ENCODE data around the gene FAM120B.

The FAM120B gene

DNA sequence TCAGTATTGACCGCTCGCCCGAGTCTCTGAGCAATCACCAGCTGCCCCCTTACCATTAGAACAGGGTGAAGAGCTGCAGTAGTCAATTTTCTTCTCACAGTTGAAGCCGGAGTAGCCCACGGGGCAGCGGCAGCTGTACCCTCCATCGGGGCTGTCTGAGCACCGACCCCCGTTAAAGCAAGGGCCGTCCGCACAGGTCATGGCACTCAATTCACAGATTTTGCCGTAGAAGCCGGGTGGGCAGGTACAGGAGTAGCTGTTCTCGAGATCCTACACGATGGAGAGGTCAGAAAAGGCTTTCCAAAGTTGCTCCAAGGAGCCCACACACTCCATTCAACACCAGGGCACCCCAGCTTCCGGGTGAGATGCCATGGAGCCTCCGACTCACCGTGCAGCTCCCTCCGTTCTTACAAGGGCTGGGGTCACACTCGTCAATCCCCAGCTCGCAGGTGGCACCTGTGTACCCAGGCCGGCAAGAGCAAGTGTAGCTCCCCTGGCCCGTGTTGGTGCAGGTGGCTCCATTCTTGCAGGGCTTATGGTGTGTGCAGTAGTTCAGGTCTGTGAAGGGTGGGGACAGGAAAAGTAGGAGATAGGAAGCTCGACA is 21.6 kb upstream of the FAM120B start:
- Histone ChIP-seq H3K9ac (ENCODE audit: low read length) (no peak overlapping the region), H3K79me2 (ENCODE audit: low read length) (no peaks in the 10 kb centered on the region), H3K4me2 (ENCODE audit: low read length) (no peak overlapping the region), H3K4me1 (ENCODE audit: low read length) (no peaks in the 10 kb centered on the region), H3K27ac (ENCODE audit: low read length) (no peak overlapping the region), H4K20me1 (ENCODE audit: insufficient read depth, low read length) (no peaks in the 10 kb centered on the region), H3K4me3 (ENCODE audit: low read length) (no peak overlapping the region), H2AFZ (ENCODE audit: low read depth, low read length) (no peak overlapping the region), H3K36me3 (replicated peaks; ENCODE audit: low read depth, low read length) (no peaks in the 10 kb centered on the region), H3K27me3 (ENCODE audit: low read depth, low read length) (no peaks in the 10 kb centered on the region), H3K9me3 (ENCODE audit: insufficient read depth, low read length) (no peaks in the 10 kb centered on the region)
- TF ChIP-seq EZH2phosphoT487 (IDR thresholded peaks at IDR 0.05; ENCODE audit: low read depth), result no peak
- TF ChIP-seq, protein P1, sequence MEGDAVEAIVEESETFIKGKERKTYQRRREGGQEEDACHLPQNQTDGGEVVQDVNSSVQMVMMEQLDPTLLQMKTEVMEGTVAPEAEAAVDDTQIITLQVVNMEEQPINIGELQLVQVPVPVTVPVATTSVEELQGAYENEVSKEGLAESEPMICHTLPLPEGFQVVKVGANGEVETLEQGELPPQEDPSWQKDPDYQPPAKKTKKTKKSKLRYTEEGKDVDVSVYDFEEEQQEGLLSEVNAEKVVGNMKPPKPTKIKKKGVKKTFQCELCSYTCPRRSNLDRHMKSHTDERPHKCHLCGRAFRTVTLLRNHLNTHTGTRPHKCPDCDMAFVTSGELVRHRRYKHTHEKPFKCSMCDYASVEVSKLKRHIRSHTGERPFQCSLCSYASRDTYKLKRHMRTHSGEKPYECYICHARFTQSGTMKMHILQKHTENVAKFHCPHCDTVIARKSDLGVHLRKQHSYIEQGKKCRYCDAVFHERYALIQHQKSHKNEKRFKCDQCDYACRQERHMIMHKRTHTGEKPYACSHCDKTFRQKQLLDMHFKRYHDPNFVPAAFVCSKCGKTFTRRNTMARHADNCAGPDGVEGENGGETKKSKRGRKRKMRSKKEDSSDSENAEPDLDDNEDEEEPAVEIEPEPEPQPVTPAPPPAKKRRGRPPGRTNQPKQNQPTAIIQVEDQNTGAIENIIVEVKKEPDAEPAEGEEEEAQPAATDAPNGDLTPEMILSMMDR (IDR thresholded peaks at IDR 0.05; ENCODE audit: low read depth, low read length), result no peak

DNA sequence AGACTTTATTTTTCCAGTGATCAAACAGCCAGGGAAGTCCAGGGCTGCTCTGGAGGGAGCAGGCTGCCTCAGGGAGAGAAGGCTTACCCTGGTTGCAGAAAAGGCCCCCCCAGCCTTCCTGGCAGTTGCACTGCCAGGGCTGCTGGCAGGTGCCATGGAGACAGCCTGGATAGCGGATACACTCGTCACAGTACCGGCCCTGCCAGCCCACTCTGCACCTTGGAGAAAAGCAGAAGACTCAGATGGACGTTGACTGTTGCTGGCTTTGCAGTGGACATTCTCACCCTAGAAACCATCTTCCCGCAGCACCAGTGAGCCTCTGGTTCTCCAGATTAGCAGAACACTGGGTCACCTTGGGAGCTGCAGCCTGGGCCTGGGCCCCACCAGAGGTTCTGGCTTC is 21.1 kb upstream of the FAM120B start:
- Histone ChIP-seq H3K9ac (ENCODE audit: low read length) (no peak overlapping the region), H3K9me3 (ENCODE audit: insufficient read depth, low read length) (no peaks in the 10 kb centered on the region), H3K4me3 (ENCODE audit: low read length) (no peak overlapping the region), H3K27ac (ENCODE audit: low read length) (no peak overlapping the region), H4K20me1 (ENCODE audit: insufficient read depth, low read length) (no peaks in the 10 kb centered on the region), H2AFZ (ENCODE audit: low read depth, low read length) (no peak overlapping the region), H3K27me3 (ENCODE audit: low read depth, low read length) (no peaks in the 10 kb centered on the region), H3K4me2 (ENCODE audit: low read length) (no peak overlapping the region), H3K4me1 (ENCODE audit: low read length) (no peaks in the 10 kb centered on the region), H3K36me3 (replicated peaks; ENCODE audit: low read depth, low read length) (no peaks in the 10 kb centered on the region), H3K79me2 (ENCODE audit: low read length) (no peaks in the 10 kb centered on the region)
- TF ChIP-seq EZH2phosphoT487 (IDR thresholded peaks at IDR 0.05; ENCODE audit: low read depth), result no peak
- TF ChIP-seq, protein P1 (IDR thresholded peaks at IDR 0.05; ENCODE audit: low read depth, low read length), result no peak

DNA sequence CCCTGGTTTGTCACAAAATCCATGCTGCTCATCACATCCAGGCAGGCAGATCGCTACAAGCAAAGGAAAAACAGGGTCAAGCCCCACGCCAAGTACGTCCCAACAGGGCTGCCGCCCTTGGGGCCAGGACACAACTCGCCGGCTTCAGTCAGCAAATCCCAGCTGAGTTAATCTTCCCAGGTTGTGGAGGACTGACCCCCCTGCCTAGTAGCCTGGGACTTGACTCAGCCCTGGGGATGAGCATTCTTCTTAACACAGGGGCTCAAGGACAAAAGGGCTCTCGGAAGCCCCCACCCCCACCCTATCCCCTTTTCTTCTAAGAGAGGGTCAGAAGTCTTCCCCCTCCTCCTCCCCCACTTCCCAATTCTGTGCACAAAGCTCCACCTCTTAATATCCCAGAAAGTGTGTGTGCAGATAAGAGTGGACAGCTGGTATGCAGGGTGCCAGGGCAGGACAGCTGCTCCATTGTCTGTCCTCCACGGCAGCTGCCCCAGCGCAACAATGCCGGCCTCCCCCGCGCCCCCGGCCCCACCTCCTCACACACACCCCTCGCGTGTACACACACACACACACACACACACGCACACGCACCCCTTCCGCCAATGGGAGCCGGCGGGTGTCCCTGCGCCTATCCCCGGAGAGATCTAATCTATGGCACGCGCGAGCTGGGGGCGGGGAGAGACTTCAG is 20.2 kb upstream of the FAM120B start:
- Histone ChIP-seq H2AFZ (ENCODE audit: low read depth, low read length) (no peak overlapping the region), H3K27me3 (ENCODE audit: low read depth, low read length) (no peaks in the 10 kb centered on the region), H4K20me1 (ENCODE audit: insufficient read depth, low read length) (no peaks in the 10 kb centered on the region), H3K9ac (ENCODE audit: low read length) (no peak overlapping the region), H3K4me1 (ENCODE audit: low read length) (no peaks in the 10 kb centered on the region), H3K4me3 (ENCODE audit: low read length) (no peak overlapping the region), H3K4me2 (ENCODE audit: low read length) (no peak overlapping the region), H3K36me3 (replicated peaks; ENCODE audit: low read depth, low read length) (no peaks in the 10 kb centered on the region), H3K9me3 (ENCODE audit: insufficient read depth, low read length) (no peaks in the 10 kb centered on the region), H3K79me2 (ENCODE audit: low read length) (no peaks in the 10 kb centered on the region), H3K27ac (ENCODE audit: low read length) (no peak overlapping the region)
- TF ChIP-seq EZH2phosphoT487 (IDR thresholded peaks at IDR 0.05; ENCODE audit: low read depth), result no peak
- TF ChIP-seq, protein P1 (IDR thresholded peaks at IDR 0.05; ENCODE audit: low read depth, low read length), result no peak

DNA sequence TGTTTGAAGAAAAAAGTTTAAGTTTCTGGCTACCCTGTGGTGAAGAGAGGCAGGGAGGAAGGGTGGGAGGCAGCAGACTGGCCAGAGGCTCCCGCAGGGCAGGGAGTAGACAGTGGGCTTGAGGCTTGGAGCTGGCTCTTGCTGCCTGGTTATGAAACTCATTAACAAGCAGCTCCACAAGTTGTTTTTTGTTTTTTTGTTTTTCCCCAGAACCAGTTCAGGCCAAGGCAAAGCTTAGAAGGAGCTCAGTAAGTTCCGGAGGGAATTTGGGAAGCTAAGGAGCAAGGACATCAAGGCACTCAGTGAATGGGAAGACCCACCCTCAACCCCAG is 19.7 kb upstream of the FAM120B start:
- Histone ChIP-seq H3K79me2 (ENCODE audit: low read length) (no peaks in the 10 kb centered on the region), H3K27me3 (ENCODE audit: low read depth, low read length) (no peaks in the 10 kb centered on the region), H3K27ac (ENCODE audit: low read length) (no peak overlapping the region), H3K9ac (ENCODE audit: low read length) (no peak overlapping the region), H3K4me3 (ENCODE audit: low read length) (no peak overlapping the region), H3K4me2 (ENCODE audit: low read length) (no peak overlapping the region), H4K20me1 (ENCODE audit: insufficient read depth, low read length) (no peaks in the 10 kb centered on the region), H3K4me1 (ENCODE audit: low read length) (no peaks in the 10 kb centered on the region), H2AFZ (ENCODE audit: low read depth, low read length) (no peak overlapping the region), H3K36me3 (replicated peaks; ENCODE audit: low read depth, low read length) (no peaks in the 10 kb centered on the region), H3K9me3 (ENCODE audit: insufficient read depth, low read length) (no peaks in the 10 kb centered on the region)
- no peak for TF ChIP-seq EZH2phosphoT487 (IDR thresholded peaks at IDR 0.05; ENCODE audit: low read depth)
- TF ChIP-seq, protein P1 (IDR thresholded peaks at IDR 0.05; ENCODE audit: low read depth, low read length), result no peak
